NCI-H748 (cell line): ENCODE measurements around the gene HTR1A.

Source experiments
- DNase-seq: peaks from one replicate; lab custom pipeline; 2025; ENCODE audit not compliant: unreplicated experiment; lab: John Stamatoyannopoulos, UW

The HTR1A gene

DNA sequence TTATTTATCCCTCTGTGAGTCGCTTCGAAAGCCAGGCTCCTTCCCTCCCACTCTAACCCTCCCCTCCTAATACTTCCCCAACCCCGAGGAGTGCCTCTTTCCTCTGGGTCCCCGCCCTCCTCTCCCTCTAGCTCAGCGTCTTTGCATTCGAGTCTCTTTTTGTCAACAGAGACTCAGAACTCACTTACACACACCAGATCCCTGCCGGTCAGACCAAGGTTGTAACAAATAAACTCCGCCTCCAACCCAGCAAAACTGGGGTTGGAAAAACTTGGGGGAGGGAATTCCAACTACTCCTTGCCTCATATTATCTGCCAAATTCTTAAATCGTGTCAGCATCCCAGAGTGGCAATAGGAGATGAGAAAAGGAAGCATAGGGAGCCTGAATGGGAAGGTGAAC lies at the start of gene HTR1A:
Gene HTR1A (minus strand): TSS at position 167 of the 400 bp plus-strand sequence. CDS start 726 bp downstream, outside the sequence.
- DNase-seq: peak; percentile 36

DNA sequence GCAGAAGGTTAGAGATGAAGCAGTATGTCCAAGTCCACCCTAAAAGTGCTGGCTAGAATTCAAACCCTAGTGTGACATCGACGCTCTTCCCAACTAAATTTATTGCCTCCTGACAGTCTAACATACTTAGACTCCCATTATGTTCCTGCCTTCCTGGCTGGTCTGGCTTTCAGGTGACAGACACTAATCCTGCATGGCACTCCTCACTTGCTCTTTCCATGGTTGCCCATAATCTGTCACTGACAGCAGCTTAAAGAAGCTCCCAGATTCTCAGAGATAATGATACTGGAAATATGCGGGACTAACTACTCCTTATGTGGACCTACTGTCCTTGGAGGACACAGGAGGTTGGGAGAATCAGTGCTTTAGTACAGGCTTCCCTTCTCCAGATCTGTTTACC lies 41.7 kb upstream of the HTR1A start:
- no peak for DNase-seq

DNA sequence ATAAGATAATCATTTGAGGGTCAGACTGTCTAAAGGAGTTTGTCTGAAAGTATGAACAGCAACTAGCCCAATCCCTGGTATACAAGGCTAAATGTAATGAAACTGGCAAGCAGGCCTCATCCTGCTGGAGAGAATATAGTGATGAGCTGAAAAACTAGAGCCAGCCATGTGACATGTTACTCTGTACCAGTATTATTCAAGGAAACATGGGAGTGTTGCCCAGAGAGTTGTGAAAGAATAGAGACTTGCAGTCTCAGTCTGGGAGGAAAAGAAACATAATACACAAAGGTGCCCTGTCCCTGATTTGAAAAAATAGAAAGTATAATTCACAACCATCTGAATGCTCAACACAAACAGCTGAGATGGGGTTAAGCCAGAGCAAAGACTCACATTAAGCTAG lies 37.9 kb upstream of the HTR1A start:
- no peak for DNase-seq

DNA sequence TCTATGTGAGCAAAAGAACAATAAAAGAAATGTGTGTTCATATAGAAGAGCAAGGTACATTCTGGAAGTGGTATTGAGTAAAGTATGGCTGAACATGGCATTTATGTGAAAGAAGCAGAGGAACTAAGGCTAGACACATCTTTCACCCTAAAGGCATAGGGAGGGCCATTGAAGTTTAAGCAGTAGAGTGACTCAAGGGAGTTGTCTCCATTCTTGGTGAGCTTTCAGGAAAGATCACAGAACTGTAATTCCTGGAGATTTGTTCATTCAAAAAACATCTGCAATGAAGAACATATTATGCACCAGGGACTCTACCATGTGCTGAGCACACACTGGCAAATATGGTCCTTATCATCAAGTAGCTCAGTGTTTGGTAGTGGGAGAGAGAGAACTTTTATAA lies 24.8 kb upstream of the HTR1A start:
- DNase-seq: no peak

DNA sequence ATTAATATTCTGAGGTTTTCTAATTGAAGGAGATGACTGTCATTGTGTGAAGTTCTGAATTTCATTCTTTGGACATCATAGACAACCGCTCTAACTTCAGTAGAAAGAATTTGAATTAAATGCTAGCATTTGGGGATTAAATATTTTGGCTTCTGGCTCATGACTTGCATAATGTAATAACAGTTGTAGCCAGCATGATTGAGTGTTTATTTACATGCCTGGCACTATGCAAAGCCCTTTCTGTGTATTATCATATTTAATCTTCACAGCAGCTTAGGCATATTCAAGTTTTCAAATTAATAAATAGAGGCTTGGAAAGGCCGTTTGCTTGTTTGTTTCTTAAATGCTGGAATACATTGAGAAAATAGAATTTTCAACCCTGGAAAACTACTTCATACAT lies 19.6 kb upstream of the HTR1A start:
- DNase-seq: no peak

DNA sequence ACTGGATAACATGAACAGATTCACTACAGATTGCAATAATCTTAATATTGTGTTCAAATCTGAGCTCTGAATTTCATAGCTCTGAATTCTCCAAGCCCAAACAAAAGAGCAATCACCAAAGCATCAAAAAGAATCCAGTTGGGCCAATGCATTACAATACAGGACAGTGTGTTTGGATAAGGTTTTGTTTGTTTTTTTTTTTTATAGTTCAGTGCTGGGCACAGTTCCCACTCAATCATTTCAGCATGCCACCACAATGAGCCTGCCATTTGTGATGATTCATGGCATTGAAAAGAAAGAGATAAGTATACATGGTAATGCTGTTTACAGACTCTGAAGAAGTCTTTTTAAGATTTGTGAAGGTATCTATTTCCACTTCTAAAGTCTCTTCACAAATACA lies 1.7 kb upstream of the HTR1A start:
- DNase-seq: no peak

DNA sequence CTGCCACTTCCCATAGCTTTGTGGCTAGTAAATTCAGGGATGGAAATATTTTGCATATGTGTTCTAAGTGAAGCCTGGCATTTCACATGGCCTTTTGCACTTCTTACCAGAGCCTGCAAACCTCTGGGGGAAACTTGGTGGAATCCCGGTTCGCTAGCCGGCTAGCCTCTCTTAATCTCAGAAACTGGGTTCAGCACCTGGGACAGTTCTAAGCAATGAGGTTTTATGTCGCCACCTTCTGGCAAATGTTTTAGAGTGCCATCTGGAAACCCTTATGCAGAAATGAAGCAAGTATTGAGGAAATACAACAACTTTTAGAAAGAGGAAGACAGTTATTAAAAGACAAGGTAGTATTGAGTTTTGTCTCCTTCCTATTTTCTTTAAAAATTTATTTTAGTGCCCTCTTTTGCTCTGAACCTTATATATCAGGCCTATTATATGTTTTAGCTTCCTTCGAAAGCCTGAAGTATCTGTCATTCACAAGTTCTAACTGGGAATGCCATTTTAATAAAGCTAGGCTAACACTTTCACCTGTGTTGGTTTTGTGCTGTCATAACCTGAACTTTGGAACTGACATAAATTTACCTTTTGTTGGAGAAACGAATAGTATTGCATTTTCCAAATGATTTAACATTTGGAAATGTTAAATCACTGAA lies 963 bp upstream of the HTR1A start:
- peak; percentile 71 for DNase-seq

DNA sequence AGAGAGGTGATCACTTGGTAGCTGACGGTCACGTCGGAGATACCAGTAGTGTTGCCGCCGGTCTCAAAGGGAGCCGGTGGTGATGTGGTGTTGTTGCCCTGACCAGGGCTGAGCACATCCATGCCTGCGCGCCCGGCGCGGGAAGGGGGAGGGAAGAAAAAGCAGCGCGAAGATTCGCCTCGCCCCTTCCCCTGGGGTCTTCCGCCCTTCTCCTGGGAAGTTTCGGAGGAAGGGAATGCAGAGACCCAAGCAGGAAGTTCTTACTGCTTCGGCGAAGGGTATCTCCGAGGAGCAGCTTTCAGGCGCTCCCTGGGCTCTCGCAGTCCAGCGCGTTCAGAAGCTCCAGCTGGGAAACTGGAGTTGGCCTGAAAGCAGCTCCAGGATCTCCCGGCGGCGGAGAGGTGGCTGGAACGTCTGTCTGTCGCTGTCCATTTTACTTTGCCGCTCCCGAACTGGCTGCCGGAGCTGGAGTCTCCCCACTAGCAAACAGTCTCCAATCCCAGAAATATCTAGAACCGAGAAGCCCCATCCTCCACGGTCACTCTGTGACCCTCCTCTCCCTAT lies 565 bp downstream of the HTR1A start:
- DNase-seq: peak; percentile 32

DNA sequence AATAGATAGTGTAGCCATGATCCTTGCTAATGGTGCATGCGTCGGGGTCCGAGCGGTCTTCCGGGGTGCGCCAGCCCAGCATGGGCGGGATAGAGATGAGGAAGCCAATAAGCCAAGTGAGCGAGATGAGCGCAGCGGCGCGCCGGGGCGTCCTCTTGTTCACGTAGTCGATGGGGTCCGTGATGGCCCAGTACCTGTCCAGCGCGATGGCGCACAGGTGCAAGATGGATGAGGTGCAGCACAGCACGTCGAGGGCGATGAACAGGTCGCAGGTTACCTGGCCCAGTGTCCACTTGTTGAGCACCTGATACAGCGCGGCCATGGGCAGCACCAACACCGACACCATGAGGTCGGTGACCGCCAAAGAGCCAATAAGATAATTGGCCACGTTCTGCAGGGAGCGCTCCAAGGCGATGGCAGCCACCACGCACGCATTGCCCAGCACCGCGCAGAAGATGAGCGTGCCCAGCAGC lies 1.1 kb downstream of the HTR1A start:
- no peak for DNase-seq

DNA sequence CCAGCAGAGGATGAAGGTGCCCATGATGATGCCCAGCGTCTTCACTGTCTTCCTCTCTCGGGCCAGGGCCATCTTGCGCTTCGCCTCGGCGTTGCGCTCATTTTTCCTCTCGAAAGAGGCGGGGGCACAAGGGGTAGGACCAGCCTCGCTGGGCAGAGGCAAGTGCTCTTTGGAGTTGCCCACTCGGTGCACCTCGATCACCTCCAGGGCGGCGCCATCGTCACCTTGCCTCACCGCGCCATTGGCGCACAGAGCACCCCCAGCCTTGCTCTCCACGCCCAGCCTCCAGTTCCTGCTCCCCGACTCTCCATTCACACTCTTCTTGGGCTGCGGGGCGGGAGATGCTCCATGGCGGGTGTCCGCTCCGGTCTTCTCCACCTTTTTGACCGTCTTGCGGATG lies 1.6 kb downstream of the HTR1A start:
- DNase-seq: no peak

DNA sequence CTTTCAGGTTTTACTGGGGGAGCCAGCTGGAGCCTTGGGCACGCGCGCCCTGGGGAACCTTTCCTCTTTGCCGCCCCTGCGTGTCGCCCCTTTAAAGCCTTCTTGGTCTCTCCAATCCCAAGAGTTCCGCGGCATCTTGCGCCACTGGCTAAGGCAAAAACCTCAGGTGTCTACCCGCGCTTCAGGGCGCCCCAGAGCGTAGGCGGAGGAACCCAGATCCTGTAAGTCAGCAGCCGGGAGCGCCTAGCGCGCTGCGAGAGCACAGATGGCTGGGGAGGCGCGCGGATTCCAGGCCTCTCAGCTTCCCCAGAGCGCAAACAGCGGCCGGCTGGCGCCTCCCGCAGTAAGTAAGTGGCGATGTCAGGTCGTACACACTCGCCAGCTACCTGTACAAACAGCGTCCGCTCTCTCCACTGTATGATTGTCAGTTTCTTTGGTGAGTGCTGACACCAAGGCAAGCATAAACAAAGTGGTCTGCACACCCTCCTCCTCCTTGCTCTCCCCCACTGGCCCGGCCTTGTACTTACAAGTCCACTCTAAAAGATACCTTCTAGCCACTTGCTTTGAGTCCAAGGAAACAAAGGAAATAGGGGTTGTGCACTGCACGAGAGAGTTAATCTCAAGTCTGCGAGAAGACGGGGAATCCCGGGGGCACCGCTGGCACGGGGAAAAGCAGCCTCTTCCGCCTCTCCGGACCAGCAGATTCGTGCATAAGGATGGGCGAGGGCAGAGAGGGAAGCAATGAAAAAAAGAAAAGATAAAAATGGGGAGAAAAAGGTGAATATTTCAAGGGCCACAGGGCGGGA lies 2.9 kb downstream of the HTR1A start:
- DNase-seq: peak; percentile 92

DNA sequence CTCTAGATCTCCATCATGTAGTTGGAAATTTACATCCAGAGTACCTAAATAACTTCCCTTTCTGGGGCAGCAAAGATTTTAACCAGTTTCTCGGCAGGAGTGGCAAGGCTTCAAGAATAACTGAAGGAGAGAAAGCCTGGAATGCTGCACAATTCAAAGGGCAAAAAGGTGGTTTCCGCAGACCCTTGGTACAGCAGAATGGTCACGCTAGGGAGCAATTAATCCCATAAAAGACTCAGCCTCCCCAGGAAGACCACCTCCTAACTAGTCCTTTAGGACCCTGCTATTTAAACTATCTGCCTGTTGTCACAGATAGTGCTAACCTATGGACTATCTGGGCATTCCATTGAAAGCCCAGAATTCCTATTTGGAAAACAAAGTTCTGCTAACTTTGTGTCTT lies 3.6 kb downstream of the HTR1A start:
- no peak for DNase-seq

DNA sequence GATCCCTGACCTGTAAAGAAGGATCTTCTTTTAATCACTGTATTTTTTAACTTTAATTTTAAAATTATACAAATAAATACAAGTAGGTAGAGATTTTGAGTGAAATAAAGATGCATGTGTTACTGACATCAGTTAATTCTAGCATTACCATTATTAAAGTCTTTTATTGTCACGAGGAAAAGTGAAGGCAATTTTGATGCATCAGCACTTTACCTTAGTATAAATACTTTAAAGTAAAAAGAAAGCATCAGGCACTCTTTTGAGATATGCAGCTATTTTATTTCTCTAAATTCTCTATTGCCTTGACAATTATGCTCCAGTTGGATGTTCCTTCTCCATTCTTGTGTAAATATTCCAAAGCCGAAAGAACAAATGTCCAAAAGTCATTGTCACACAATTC lies 4.6 kb downstream of the HTR1A start:
- no peak for DNase-seq

DNA sequence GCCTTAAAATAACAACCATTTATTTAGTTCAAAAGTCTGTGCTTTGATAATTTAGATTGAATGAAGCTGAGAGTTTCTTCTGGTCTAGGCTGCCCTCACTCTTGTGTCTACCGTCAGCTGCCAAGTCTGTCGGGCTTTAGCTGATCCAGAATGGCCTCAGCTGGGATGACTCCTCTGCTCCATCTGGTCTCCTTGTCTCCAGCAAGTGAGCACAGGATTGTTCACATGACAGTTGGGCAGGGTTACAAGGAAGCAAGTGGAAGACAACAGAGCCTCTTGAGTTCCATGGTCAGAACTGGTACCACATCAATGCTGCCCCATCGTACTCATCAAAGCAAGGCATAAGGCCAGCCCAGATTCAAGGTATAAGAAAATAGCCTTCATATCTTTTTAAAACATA lies 9.0 kb downstream of the HTR1A start:
- DNase-seq: no peak

DNA sequence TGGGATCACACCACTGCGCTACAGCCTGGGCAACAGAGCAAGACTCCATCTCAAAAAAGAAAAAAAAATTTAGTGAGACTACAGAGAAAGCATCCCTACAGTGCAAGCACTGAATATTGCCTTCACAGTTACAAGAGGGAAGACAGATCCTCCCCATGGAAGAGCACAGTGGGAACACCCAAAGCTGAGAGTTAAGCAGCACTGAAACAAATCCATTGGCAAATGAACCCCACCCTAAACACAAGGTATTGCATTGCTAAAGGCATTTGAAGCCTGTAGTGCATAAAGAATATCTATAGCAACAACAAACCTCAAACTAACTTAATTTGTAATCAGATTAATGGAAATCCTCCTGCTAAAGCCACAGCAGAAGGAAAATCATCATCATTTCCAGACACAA lies 27.1 kb downstream of the HTR1A start:
- DNase-seq: no peak

DNA sequence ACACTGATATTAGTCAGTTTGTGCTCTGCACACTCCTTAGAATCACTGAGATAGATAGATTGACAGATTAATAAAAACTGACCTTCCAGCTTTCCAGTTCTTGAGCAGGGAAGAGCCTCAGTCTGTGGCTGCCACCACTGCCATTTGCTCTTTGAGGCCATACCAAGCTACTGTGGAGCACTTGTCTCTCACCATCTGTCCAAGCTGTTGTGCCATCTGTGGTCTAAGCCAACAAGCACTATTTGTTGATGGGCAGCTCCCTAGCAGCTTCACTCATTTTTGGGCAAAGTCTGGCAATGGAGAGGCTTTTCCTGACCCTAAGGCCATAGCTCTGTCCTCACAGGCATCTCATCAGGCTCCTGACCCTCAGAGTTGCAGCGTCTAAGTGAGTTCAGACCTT lies 30.4 kb downstream of the HTR1A start:
- no peak for DNase-seq

DNA sequence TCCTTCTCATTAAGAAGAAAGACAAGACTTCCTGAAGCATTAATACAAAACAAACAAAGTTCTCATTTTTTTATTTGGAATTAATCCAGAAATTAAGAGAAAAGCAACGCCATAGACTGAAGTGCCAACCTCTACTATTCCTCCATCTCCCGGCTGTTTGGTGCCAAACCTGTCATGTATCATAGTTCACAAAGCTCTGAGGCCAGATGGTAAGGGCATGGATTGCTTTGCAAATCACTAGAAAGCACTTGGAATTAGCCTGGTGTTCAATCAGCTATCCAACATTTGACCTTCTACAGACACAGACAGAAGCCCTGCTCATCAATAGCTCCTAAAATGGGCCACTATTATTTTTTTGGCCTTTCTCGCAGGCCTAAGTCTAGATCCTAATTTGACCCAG lies 33.8 kb downstream of the HTR1A start:
- no peak for DNase-seq

DNA sequence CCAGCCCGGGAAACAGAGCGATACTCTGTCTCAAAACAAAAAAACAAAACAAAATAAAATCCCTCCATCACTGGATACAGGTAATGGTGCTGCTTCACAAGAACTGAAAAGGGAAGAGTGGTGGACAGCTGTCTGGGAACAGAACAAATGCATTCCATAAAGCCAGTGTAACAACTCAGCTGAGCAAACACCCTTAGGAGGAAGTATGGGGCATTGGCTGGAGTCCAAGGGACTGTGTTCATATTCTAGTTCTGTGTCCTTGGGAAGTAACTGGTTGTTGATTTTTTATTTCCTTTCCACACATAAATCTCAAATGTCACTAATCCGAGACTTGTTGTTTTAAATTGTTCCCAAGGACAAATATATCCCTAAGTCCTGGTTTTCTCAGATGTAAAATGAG lies 38.3 kb downstream of the HTR1A start:
- peak; percentile 93 for DNase-seq

DNA sequence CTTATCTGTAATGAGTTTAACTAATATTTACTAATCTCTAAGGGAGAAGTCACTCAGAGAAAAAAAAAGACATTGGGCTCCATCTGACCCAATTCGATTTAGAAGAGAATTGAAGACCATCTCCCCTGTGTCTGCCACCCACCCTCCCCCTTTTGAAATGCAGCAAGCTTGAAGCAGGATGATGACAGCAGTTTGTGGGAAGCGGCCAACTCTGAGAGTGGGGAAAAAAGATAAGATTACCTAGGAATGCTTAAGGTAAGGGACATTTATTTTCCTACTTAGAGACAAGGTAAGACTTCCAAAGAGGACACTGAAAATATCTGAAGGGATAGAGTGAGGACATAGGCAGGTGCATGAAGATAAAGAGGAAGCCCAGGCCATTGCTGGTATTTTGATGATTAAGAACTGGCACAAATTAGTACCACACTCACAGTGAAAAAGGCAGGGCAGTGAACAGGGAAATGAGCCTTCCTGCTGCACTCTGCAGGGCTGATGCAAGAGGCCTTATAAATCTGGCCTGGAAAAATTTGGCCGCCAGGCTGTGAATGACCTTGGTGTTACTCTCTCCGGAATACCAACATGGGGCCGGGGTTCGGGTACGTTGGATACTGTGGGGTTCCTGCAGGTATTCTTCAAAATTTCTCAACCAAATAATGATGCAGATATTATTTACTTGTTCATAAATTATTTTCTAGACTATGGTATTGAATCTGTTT lies 42.3 kb downstream of the HTR1A start:
- DNase-seq: no peak

DNA sequence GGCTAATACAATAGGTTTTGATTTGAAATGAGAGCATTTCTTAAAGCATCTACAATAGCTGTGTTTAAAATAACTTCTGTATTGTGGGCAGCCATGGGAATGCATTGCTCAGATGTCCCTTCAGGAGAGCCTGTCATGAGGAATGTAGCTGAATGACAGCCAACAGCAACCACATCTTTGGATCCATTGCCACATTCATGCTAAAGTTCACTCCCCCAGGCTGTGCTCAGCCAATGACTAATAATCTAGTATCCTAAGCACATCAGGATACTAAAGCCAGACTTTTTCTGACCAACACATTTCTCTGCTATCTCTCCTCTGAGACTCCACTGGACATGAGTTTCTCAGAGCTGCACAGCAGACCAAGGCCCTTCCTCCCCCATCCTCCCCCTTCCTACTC lies 45.5 kb downstream of the HTR1A start:
- DNase-seq: no peak

DNA sequence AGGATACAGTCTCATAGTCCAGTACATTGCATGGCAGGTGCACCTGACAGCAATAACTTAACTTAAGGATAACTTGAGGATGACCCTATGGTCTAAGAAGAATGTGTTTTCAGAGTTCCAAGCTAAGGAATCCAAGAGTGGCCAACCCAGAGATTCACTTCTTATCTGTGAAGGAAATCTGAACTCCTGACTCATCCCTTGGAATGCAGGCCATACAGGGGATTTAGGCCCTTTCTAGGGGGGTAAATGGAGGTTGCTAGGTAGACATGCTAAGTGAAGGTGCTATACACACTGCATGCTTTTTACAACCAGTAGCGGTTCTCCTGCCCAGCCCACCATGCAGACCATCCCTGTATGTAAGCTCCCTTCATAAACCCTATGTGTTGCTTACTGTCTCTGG lies 50.4 kb downstream of the HTR1A start:
- no peak for DNase-seq
